Dedifferentiated amniotic fluid mesenchymal stem cell (primary cell): Measurements from ENCODE around the gene MAPKAPK3.
"Not testable (repeated sequence)": the region's sequence is repeated elsewhere in the genome, so short reads cannot be mapped to it uniquely, and the experiment has no call there.

Experiments used
- DNase-seq: peaks from one replicate; pipeline ENCODE4 v3.0.0-alpha.2; 2016; ENCODE audit errors: extremely low spot score

MAPKAPK3 gene

GRCh38 chr3:50656417-50657195 lies 39.7 kb downstream of the MAPKAPK3 start:
- no peak for DNase-seq

GRCh38 chr3:50657407-50657806 lies 40.5 kb downstream of the MAPKAPK3 start:
- DNase-seq = no peak

GRCh38 chr3:50657816-50658215 lies 40.9 kb downstream of the MAPKAPK3 start:
- DNase-seq = no peak

- no peak for DNase-seq
These were observed 41.5 kb downstream of the MAPKAPK3 start for GRCh38 chr3:50658416-50658815.

GRCh38 chr3:50658831-50659230 lies 41.9 kb downstream of the MAPKAPK3 start:
- DNase-seq = no peak

- no peak for DNase-seq
These were observed 43.4 kb downstream of the MAPKAPK3 start for GRCh38 chr3:50660386-50660785.

- DNase-seq = no peak
These were observed 44.4 kb downstream of the MAPKAPK3 start for GRCh38 chr3:50661321-50661837.

GRCh38 chr3:50662408-50662807 lies 45.5 kb downstream of the MAPKAPK3 start:
- no peak for DNase-seq

GRCh38 chr3:50665081-50665840 lies 48.3 kb downstream of the MAPKAPK3 start:
- no peak for DNase-seq

GRCh38 chr3:50665841-50666115 lies 48.8 kb downstream of the MAPKAPK3 start:
- not testable (repeated sequence) for DNase-seq

GRCh38 chr3:50666837-50667236 lies 49.9 kb downstream of the MAPKAPK3 start:
- no peak for DNase-seq

GRCh38 chr3:50671331-50671730 lies 54.4 kb downstream of the MAPKAPK3 start:
- peak; percentile 43 for DNase-seq

GRCh38 chr3:50672656-50673055 lies 55.7 kb downstream of the MAPKAPK3 start:
- no peak for DNase-seq

- DNase-seq = no peak
These were observed 57.0 kb downstream of the MAPKAPK3 start for GRCh38 chr3:50673931-50674330.

GRCh38 chr3:50674349-50675178 lies 57.6 kb downstream of the MAPKAPK3 start, which contains the start of gene DOCK3:
DOCK3 (plus strand) TSS chr3:50674927; CDS start chr3:50675264, 337 bp downstream.
- DNase-seq = no peak

GRCh38 chr3:50675179-50676030 lies 58.5 kb downstream of the MAPKAPK3 start:
- DNase-seq = no peak

- no peak for DNase-seq
These were observed 59.2 kb downstream of the MAPKAPK3 start for GRCh38 chr3:50676031-50676705.

- no peak for DNase-seq
These were observed 70.3 kb downstream of the MAPKAPK3 start for GRCh38 chr3:50687127-50687751.

- no peak for DNase-seq
These were observed 71.0 kb downstream of the MAPKAPK3 start for GRCh38 chr3:50687916-50688315.

GRCh38 chr3:50688602-50689001 lies 71.7 kb downstream of the MAPKAPK3 start:
- DNase-seq = not testable (repeated sequence)
